GM18907 (cell line): ENCODE data around the gene NAA20.

Source experiments
- ATAC-seq: cut with Tn5 transposase; IDR thresholded peaks from one replicate; pipeline ENCODE4 v1.9.1; 2021; ENCODE audit warnings: mild to moderate bottlenecking, moderate library complexity; ENCODE audit not compliant: unreplicated experiment

NAA20 gene

GRCh38 chr20:20017001-20017843, at the start of gene NAA20:
Gene NAA20, plus strand, starts transcription at chr20:20017362. Its CDS starts 35 bp downstream, at chr20:20017397.
- peak; percentile 99 for ATAC-seq

GRCh38 chr20:19967445-19967844, 49.7 kb upstream of the NAA20 start:
- ATAC-seq = no peak

- ATAC-seq = no peak
These were observed 49.1 kb upstream of the NAA20 start for GRCh38 chr20:19968028-19968427.

DNA sequence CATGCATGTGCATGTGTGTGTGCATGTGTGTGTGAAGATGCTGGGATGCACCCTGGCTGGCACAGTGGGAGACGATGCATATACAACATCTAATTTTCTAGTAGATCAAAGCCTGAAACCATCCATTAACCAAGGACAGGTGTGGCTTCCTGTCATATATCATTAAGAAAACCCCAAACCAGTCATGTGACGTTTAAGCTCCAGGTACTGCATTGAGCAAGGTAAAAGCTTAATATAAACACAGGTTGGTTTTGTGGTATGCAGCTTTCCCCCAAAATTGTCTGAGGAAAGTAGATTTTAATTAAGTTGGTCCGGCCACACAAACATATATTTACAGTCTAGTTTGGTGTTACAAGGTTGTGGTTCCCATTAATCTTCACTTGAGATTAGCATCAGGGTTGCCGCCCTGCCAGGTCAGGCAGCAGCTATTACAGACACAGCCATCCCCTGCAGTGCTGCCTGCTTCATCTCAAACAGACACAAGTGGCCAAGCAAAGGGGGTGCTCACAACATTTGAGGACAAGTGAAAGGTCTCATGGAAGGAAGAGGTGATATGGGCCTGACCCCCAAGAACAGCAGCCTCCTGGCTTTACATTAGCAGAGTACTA, 48.6 kb upstream of the NAA20 start:
- ATAC-seq = no peak

GRCh38 chr20:19969106-19969505, 48.1 kb upstream of the NAA20 start:
- ATAC-seq = no peak

DNA sequence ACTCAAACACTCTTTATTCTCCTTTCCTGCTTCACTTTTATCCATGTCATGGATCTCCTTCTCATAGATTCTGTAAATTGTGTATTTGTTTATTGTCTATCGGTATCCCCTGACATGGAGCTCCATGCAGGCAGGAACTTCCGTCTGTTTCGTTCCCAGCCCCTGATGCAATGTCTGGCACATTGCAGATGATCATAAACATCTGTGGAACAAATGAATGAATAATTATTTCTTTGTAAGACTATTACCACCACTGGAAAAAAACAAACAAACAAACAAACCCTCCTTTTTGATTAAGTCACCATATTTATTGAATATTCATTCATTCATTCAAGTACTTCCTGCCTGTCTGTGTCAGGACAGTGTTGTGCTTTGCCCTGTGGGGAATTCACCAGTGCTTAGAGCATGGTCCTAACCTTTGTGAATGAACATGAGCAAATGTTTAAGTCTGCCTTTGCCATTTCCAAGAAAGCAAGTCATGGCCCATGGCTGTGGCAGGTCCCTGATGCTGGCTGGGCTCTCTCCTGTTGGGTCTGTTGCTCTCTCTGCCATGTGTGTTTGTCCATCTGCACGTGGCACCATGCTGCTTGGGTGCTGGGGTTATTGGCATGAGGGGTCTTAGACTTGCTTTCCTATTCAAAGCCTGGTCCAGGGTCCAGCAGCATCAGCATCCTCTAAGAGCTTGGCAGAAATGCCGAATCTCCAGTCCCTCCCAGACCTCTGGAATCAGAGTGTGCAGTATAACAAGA, 47.5 kb upstream of the NAA20 start:
- ATAC-seq = no peak

- ATAC-seq = no peak
These were observed 46.9 kb upstream of the NAA20 start for GRCh38 chr20:19970256-19970765.

- no peak for ATAC-seq
These were observed 46.0 kb upstream of the NAA20 start for GRCh38 chr20:19971116-19971515.

GRCh38 chr20:19973961-19974629, 43.1 kb upstream of the NAA20 start:
- no peak for ATAC-seq

DNA sequence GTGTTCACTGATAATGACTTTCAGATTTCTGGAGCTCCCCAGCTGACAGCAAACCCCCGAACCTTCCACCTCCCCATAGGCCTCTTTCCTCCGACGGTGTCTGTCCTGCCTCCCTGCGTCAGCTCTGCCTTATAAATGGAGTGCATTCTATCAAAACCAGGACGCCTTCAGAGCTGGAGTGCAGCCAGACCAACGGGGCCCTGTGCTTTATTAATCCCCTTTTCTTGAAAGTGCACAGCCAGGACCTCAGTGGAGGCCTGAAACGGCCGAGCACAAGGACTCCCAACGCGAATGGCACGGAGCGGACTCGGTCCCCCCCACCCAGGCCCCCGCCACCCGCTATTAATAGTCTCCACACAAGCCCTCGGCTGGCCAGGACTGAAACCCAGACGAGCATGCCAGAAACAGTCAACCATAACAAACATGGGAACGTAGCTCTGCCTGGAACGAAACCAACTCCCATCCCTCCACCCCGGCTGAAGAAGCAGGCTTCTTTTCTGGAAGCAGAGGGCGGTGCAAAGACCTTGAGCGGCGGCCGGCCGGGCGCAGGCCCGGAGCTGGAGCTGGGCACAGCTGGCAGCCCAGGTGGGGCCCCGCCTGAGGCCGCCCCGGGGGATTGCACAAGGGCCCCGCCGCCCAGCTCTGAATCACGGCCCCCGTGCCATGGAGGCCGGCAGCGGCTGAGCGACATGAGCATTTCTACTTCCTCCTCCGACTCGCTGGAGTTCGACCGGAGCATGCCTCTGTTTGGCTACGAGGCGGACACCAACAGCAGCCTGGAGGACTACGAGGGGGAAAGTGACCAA, 42.3 kb upstream of the NAA20 start:
- ATAC-seq = no peak

DNA sequence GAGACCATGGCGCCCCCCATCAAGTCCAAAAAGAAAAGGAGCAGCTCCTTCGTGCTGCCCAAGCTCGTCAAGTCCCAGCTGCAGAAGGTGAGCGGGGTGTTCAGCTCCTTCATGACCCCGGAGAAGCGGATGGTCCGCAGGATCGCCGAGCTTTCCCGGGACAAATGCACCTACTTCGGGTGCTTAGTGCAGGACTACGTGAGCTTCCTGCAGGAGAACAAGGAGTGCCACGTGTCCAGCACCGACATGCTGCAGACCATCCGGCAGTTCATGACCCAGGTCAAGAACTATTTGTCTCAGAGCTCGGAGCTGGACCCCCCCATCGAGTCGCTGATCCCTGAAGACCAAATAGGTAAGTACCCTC, 41.7 kb upstream of the NAA20 start:
- no peak for ATAC-seq

DNA sequence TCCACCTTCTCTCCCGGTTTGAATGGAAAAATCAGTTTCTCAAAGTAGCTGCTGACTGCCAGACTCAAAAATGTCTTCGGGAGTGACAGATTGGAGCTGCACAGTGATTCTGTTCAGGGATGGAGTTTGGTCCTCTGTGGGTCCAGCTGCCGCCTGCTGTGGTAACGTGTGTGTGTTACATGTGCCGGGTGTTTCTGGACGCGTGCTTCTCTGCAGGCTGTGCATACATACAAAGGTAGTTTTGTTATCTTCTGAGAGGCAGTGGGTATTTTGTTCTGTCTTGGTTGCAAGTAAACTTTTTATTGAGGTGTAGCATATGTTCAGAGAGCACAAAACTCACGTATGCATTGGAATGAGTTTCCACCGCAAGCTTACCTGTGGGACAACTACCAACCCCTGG, 41.3 kb upstream of the NAA20 start:
- no peak for ATAC-seq

- no peak for ATAC-seq
These were observed 40.4 kb upstream of the NAA20 start for GRCh38 chr20:19976595-19977372.

- ATAC-seq = no peak
These were observed 39.8 kb upstream of the NAA20 start for GRCh38 chr20:19977373-19977770.

DNA sequence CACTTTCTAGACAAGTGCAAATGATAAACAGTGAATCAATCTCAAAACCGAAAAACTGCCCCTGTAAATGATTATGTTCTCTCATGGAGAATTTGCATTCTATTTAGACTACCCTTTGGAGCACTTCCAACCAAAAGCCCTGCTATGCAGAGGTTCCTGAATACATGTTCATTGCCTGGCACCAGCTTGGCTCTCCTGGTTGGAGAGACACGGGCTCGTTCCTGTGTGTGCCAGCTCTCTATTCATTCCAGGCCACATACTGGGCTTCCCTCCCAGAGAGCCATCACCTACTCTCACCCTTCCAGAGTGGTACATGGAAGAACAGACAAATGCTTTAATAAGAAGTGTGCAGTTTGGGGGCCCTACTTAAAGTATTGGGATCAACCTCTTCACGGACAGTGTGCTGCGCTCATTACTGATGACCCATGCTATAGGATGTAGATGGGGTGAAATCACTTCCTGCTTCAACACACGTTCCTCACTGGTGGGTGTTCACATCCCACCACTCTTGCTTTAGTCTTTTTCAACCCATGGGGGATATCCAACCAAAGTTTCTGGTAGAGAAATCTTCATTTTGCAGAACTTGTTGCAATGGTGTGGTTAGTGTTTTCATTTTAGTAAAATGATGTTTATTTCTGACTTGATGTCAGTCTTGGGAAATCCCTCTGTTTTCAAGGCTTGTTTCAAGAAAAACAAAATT, 38.5 kb upstream of the NAA20 start:
- no peak for ATAC-seq

GRCh38 chr20:19981031-19981451, 36.1 kb upstream of the NAA20 start:
- ATAC-seq = no peak

GRCh38 chr20:19986419-19986818, 30.7 kb upstream of the NAA20 start:
- no peak for ATAC-seq

- ATAC-seq = no peak
These were observed 30.1 kb upstream of the NAA20 start for GRCh38 chr20:19987046-19987445.

GRCh38 chr20:19990850-19991249, 26.3 kb upstream of the NAA20 start:
- no peak for ATAC-seq
